OCI-LY1 (cell line): ENCODE data around the gene DOCK2.

Experiments used
- EZH2 ChIP-seq: fragments of 200-600 bp; sonication (generic), shearing (Covaris generic); IDR thresholded peaks from 2 replicates; pipeline ENCODE4 v1.8.0; 2017; ENCODE audit warnings: borderline replicate concordance, mixed run types, mild to moderate bottlenecking, antibody characterized with exemption, low read length, moderate library complexity, mixed read lengths
- TF ChIP-seq, protein P1 (sequence below): fragments of 200-600 bp; sonication (generic), shearing (Covaris generic); IDR thresholded peaks from 2 replicates; pipeline ENCODE4 v1.5.1; 2017; ENCODE audit warnings: mild to moderate bottlenecking, antibody characterized with exemption, low read length, moderate library complexity, mixed read lengths

DNA sequence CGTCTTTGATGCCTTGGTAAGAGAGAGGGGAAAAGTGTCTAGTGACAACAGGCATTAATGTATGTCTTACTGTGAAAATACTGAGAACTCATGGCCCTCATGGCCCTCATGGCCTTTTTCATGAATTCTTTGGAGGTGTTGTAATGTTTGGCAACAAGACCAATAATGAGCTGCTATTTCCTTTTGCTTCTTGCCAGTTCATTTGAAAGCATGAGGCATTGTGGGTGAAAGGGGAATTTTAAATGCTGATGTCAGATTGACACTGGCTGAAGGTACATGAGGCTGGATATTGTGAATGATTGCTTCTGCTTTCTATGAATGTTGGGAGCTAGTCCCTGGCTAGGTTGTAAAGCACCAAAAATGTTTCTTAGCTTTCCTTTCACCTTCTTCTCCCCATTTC, 79.2 kb downstream of the DOCK2 start:
- TF ChIP-seq, protein P1, sequence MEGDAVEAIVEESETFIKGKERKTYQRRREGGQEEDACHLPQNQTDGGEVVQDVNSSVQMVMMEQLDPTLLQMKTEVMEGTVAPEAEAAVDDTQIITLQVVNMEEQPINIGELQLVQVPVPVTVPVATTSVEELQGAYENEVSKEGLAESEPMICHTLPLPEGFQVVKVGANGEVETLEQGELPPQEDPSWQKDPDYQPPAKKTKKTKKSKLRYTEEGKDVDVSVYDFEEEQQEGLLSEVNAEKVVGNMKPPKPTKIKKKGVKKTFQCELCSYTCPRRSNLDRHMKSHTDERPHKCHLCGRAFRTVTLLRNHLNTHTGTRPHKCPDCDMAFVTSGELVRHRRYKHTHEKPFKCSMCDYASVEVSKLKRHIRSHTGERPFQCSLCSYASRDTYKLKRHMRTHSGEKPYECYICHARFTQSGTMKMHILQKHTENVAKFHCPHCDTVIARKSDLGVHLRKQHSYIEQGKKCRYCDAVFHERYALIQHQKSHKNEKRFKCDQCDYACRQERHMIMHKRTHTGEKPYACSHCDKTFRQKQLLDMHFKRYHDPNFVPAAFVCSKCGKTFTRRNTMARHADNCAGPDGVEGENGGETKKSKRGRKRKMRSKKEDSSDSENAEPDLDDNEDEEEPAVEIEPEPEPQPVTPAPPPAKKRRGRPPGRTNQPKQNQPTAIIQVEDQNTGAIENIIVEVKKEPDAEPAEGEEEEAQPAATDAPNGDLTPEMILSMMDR, result no peak
- TF ChIP-seq EZH2, result no peak
